CD4-positive, alpha-beta T cell (primary cell): ENCODE measurements around the gene ZNF19. TPM values are rescaled to one million over a fixed set of nuclear protein-coding genes. Genes with fewer than 3 reads are reported as not detected.

ENCODE experiments used
- ATAC-seq: fragments of 200-7000 bp; cut with Tn5 transposase; one replicate; pipeline ENCODE4 v1.10.0; 2022; ENCODE audit warnings: mild to moderate bottlenecking; ENCODE audit not compliant: poor library complexity
- CTCF ChIA-PET: fragments of 350-600 bp; sonication (Branson Sonifier 250); formaldehyde crosslinking; loops from one replicate; lab custom pipeline; 2021; ENCODE audit warnings: antibody characterized with exemption, inconsistent platforms; lab: Charles Lee
- POLR2A ChIA-PET: fragments of 350-600 bp; sonication (Branson Sonifier 250); formaldehyde crosslinking; loops from one replicate; lab custom pipeline; 2021; ENCODE audit warnings: antibody characterized with exemption, inconsistent platforms; lab: Charles Lee
- DNase-seq, 14 experiments: peaks; one replicate each; pipeline ENCODE4 v3.0.0-alpha.2; 2013 to 2020; ENCODE audit warnings: mixed read lengths in 2 of 14
- H3K27ac ChIP-seq, 2 donors: one replicate each; pipeline versions ENCODE4 v1.5.1 to v1.7.0; 2013; ENCODE audit warnings: low read length in 2 of 2, low read depth in 1 of 2, mild to moderate bottlenecking in 1 of 2
- H3K27me3 ChIP-seq, 2 experiments: 1 replicate in 1 of 2; 2 replicates in 1 of 2; pipeline versions ENCODE4 v1.6.1 to v1.7.0; 2013; ENCODE audit warnings: low read length in 2 of 2, control low read depth in 1 of 2, mild to moderate bottlenecking in 1 of 2, moderate library complexity in 1 of 2; ENCODE audit not compliant: insufficient read depth in 2 of 2, control insufficient read depth in 1 of 2
- H3K36me3 ChIP-seq: one replicate; pipeline ENCODE4 v1.6.1; 2013; ENCODE audit warnings: low read length, control low read depth; ENCODE audit not compliant: insufficient read depth
- H3K4me1 ChIP-seq: one replicate; pipeline ENCODE4 v1.6.1; 2013; ENCODE audit warnings: low read length, control low read depth; ENCODE audit not compliant: insufficient read depth
- H3K4me3 ChIP-seq: one replicate; pipeline ENCODE4 v1.5.1; 2013; ENCODE audit warnings: mild to moderate bottlenecking, low read length, moderate library complexity
- H3K9me3 ChIP-seq, 2 experiments: 1 replicate in 1 of 2; 2 replicates in 1 of 2; pipeline versions ENCODE4 v1.6.1 to v1.7.0; 2013; ENCODE audit warnings: low read length in 2 of 2, mild to moderate bottlenecking in 2 of 2, control low read depth in 1 of 2, moderate library complexity in 1 of 2; ENCODE audit not compliant: control insufficient read depth in 1 of 2, insufficient read depth in 1 of 2
- H3K27ac Mint-ChIP-seq: one replicate; pipeline ENCODE4 v1.8.0; 2020; ENCODE audit warnings: mixed read lengths
- H3K27me3 Mint-ChIP-seq: one replicate; pipeline ENCODE4 v1.8.0; 2021; ENCODE audit warnings: mixed read lengths
- H3K36me3 Mint-ChIP-seq: one replicate; pipeline ENCODE4 v1.8.0; 2021; ENCODE audit warnings: low read depth, mixed read lengths
- H3K4me1 Mint-ChIP-seq: one replicate; pipeline ENCODE4 v1.8.0; 2021; ENCODE audit warnings: low read depth, mixed read lengths
- H3K4me3 Mint-ChIP-seq: one replicate; pipeline ENCODE4 v1.8.0; 2020; ENCODE audit warnings: mild to moderate bottlenecking, mixed read lengths
- H3K9me3 Mint-ChIP-seq: one replicate; pipeline ENCODE4 v1.8.0; 2020; ENCODE audit warnings: mixed read lengths
- intact Hi-C, 2 experiments: fragments of 100-400 bp; cut with DNase I in 1 of 2; cut with micrococcal nuclease in 1 of 2; formaldehyde crosslinking; loops; one replicate each; pipeline versions ENCODE4 v1.15.1 to v1.9.0; 2023 to 2025; cut with DNase I, micrococcal nuclease
- total RNA-seq, 174 experiments: library from RNA in 2 of 174; stranded (reverse) in 2 of 174; gene quantifications; one replicate each; pipeline ENCODE4 v1.2.3 and lab custom pipeline; 2021 to 2026
- TF ChIP-seq, protein P1 (sequence below): fragments of 200-600 bp; IDR thresholded peaks from one replicate; pipeline ENCODE4 v1.8.0; 2022; ENCODE audit warnings: antibody characterized with exemption, mild to moderate bottlenecking

The ZNF19 gene
- total RNA-seq, 2 experiments from 2014 or later: 4.6 to 6.4 TPM

DNA sequence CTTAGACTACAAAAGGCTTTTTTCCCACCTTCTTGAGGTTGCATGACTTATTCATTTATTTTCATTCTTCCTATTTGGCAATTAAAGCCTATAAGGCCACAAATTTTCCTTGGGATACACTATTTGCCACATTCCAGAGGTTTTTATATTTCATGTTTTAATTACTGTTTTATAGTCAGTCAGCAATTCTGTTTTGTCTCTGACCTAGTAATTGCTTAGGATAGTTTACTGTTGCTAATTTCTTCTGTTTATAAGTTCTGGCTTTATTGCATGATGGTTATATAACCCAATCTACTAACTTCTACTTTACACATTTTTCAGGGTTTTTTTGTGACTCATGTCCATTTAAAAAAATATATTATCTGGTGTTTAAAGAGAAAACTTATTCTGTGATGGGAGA is 29.6 kb downstream of the ZNF19 start:
- peaks cover 11% of the 10 kb centered on the region for H3K4me1 ChIP-seq
- ChIA-PET CTCF (interaction anchor here (1.5 to 1.7 kb wide), 2 partner anchors 47 to 105 kb away, joined by 3 to 5 read pairs; no protein-coding TSS in a partner anchor), POLR2A (no interaction called here)
- TF ChIP-seq, protein P1, sequence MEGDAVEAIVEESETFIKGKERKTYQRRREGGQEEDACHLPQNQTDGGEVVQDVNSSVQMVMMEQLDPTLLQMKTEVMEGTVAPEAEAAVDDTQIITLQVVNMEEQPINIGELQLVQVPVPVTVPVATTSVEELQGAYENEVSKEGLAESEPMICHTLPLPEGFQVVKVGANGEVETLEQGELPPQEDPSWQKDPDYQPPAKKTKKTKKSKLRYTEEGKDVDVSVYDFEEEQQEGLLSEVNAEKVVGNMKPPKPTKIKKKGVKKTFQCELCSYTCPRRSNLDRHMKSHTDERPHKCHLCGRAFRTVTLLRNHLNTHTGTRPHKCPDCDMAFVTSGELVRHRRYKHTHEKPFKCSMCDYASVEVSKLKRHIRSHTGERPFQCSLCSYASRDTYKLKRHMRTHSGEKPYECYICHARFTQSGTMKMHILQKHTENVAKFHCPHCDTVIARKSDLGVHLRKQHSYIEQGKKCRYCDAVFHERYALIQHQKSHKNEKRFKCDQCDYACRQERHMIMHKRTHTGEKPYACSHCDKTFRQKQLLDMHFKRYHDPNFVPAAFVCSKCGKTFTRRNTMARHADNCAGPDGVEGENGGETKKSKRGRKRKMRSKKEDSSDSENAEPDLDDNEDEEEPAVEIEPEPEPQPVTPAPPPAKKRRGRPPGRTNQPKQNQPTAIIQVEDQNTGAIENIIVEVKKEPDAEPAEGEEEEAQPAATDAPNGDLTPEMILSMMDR: no peak
- H3K4me3 ChIP-seq: no peak overlapping the region
- H3K27me3 Mint-ChIP-seq: no peaks in the 10 kb centered on the region
- H3K36me3 Mint-ChIP-seq: peaks cover 38% of the 10 kb centered on the region
- H3K4me1 Mint-ChIP-seq: peaks cover 34% of the 10 kb centered on the region
- no peaks in the 10 kb centered on the region for H3K9me3 Mint-ChIP-seq
- peaks cover 0 to 4% of the 10 kb centered on the region in 2 experiments for H3K9me3 ChIP-seq
- no peak overlapping the region for H3K4me3 Mint-ChIP-seq
- H3K27me3 ChIP-seq: no peaks in the 10 kb centered on the region
- H3K27ac Mint-ChIP-seq: no peak overlapping the region
- ATAC-seq (no peak), DNase-seq (no peak)
- H3K36me3 ChIP-seq: peaks cover 19% of the 10 kb centered on the region
- no peak overlapping the region for H3K27ac ChIP-seq
- intact Hi-C loops: no loop called here

DNA sequence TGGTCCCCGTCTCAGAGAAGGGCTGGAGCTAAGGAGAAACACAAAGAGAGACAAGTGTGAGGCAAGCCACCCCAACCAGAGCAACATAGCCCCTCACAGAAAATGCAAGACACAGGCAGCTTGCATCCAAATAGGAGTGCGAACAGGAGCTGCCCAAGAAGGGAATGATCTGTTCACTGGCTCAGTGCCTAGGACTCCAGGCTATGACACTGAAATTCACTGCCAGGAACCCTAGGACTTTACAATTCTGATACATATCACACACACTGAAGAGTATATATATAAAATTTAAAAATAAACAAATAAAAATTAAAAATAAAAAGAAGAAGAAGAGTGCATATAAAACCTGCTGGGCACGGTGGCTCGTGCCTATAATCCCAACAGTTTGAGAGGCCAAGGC is 32.3 kb downstream of the ZNF19 start:
- intact Hi-C loops: no loop called here
- Mint-ChIP-seq H3K9me3 (peaks cover 3% of the 10 kb centered on the region), H3K4me3 (no peak overlapping the region), H3K27me3 (no peaks in the 10 kb centered on the region), H3K36me3 (peaks cover 60% of the 10 kb centered on the region), H3K4me1 (peaks cover 20% of the 10 kb centered on the region), H3K27ac (no peak overlapping the region)
- Histone ChIP-seq H3K27me3 (no peaks in the 10 kb centered on the region), H3K4me1 (peaks cover 6% of the 10 kb centered on the region), H3K9me3 (peaks cover 5 to 13% of the 10 kb centered on the region in 2 experiments), H3K4me3 (no peak overlapping the region), H3K27ac (no peak overlapping the region), H3K36me3 (peaks cover 46% of the 10 kb centered on the region)
- DNase-seq (no peak), ATAC-seq (no peak)
- TF ChIP-seq, protein P1: no peak
- ChIA-PET POLR2A (no interaction called here), CTCF (no interaction called here)

DNA sequence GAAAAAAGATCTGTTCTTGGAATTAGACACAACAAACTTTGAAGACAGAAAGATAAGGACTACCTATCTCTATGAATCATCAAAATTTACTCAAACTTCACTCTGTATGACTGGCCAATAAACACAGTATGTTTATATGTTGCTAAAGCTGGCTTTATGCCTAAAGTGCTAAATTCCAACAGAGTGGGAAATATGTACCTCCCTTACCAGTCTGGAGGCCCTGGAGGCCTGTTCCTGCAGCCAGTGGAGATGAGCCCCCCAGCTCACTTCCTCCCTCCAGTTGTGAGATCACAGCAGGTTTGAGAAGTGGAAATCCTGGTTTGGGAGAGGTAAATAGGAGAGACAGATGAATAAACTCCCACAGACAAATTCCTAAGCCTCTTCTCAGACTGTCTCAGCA is 36.1 kb downstream of the ZNF19 start:
- TF ChIP-seq, protein P1: no peak
- Histone ChIP-seq H3K9me3 (peaks cover 31 to 40% of the 10 kb centered on the region in 2 experiments), H3K27ac (no peak overlapping the region), H3K4me1 (no peaks in the 10 kb centered on the region), H3K36me3 (peaks cover 81% of the 10 kb centered on the region), H3K27me3 (no peaks in the 10 kb centered on the region), H3K4me3 (no peak overlapping the region)
- CTCF ChIA-PET: no interaction called here
- Mint-ChIP-seq H3K4me3 (no peak overlapping the region), H3K9me3 (peaks cover 15% of the 10 kb centered on the region), H3K27ac (no peak overlapping the region), H3K27me3 (no peaks in the 10 kb centered on the region), H3K4me1 (no peaks in the 10 kb centered on the region), H3K36me3 (peaks cover 92% of the 10 kb centered on the region)
- no peak for ATAC-seq
- intact Hi-C loops: no loop called here
- DNase-seq: no peak
- POLR2A ChIA-PET: no interaction called here
